T47D (cell line): Measurements from ENCODE around the gene SCRN2.

Source experiments
- DNase-seq, 2 experiments: peaks; one replicate each; pipeline versions ENCODE4 v3.0.0 to v3.0.0-alpha.2; 2011 to 2012; ENCODE audit warnings: low read depth in 1 of 2, low spot score in 1 of 2
- JUND ChIP-seq: IDR thresholded peaks from 2 replicates; pipeline ENCODE4 v1.6.1; 2012; ENCODE audit warnings: low read depth
- in situ Hi-C: cut with HindIII; loops from 2 replicates; pipeline ENCODE4 v1.10.0; 2016; ENCODE audit warnings: low sequenced_read_pairs, low pct_unique_long_range_greater_than_20kb

SCRN2 gene

DNA sequence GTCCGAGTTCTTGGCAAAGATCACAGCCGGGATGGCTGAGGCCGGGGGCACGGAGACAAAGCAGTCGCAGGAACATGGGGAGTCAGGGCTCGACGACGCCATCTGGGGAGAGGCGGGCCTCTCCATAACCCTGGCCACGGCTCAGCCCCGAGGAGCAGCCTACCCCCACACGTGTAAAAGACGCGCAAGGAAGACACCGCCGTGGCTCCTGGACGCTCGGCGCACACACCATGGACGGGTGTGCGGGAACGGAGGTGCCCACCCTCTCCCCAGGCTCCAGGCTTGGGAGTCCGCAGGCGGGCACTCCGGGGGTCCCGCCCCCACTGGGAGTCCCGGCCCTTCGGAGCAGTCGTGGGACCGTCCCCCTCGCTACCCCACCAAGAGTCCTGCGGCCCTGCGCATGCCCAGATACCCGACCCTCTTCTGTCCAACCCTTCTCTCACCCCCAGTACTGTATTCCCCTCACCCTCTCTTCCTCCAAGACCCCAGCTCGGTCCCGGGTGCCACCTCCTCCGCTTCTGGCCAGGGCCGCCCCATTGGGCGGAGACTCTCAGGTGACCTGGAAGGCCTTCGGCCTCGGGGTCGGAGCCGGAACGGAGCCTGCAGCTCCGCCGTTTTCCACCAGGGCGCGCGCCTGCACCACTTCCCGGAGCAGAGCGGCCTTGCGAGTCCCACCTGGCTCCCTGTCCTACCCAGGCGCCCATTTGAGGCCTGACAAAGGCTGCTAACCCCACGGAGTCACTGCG lies at the start of gene SCRN2:
Gene SCRN2 (minus strand): TSS at position 532 of the 746 bp plus-strand sequence. CDS start 430 bp downstream, at position 102.
- peak; percentile 91 to 92 for DNase-seq
- no peak for TF ChIP-seq JUND
- in situ Hi-C loops: no loop called here

DNA sequence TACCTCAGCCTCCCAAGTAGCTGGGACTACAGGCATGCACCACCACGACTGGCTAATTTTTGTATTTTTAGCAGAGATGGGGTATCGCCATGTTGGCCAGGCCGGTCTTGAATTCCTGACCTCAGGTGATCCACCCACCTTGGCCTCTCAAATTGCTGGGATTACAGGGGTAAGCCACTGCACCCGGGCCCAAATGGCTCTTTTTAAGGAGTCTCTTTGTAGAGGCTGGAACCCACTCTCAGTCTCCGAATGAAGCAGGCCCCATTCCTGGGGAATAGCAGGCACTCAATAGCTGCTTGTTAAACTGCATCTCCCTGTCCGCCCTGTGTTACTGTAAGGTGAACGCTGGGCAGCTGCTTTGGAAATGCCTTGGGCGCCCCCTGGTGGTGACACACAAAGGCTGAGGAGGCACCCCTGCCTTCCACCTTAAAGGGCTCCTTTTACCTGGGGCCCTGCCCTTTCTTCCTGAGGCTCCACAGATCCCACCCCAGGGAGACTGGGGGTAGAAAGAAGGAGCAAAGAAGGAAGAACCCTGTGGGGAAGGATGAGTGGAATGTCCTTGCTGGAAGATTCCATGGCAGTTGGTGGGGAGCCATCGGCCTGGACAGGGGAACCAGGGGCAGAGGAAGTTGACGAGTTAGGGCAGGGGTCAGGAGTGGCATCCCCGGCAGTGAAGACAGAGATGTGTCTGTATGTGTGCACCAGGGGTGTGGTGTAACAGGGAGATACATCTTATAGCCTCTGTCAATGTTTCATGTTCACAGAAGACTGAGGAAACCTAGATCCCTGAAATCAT lies 48.9 kb upstream of the SCRN2 start:
- in situ Hi-C loops: no loop called here
- no peak for TF ChIP-seq JUND

GRCh38 chr17:47888293-47888692 lies 47.2 kb upstream of the SCRN2 start:
- DNase-seq: no peak
- in situ Hi-C loops: no loop called here
- no peak for TF ChIP-seq JUND

More for the DNA sequence above, 48.9 kb upstream of the SCRN2 start:
- peak; percentile 59 to 92 for DNase-seq

GRCh38 chr17:47884905-47885730 lies 44.0 kb upstream of the SCRN2 start:
- TF ChIP-seq JUND: no peak
- no peak for DNase-seq
- in situ Hi-C loops: no loop called here

GRCh38 chr17:47884427-47884740 lies 43.3 kb upstream of the SCRN2 start:
- no peak for DNase-seq
- TF ChIP-seq JUND: no peak
- in situ Hi-C loops: no loop called here

GRCh38 chr17:47883589-47884426 lies 42.7 kb upstream of the SCRN2 start:
- TF ChIP-seq JUND: no peak
- peak in 1 of 2 experiments; percentile 67 for DNase-seq
- in situ Hi-C loops: no loop called here

DNA sequence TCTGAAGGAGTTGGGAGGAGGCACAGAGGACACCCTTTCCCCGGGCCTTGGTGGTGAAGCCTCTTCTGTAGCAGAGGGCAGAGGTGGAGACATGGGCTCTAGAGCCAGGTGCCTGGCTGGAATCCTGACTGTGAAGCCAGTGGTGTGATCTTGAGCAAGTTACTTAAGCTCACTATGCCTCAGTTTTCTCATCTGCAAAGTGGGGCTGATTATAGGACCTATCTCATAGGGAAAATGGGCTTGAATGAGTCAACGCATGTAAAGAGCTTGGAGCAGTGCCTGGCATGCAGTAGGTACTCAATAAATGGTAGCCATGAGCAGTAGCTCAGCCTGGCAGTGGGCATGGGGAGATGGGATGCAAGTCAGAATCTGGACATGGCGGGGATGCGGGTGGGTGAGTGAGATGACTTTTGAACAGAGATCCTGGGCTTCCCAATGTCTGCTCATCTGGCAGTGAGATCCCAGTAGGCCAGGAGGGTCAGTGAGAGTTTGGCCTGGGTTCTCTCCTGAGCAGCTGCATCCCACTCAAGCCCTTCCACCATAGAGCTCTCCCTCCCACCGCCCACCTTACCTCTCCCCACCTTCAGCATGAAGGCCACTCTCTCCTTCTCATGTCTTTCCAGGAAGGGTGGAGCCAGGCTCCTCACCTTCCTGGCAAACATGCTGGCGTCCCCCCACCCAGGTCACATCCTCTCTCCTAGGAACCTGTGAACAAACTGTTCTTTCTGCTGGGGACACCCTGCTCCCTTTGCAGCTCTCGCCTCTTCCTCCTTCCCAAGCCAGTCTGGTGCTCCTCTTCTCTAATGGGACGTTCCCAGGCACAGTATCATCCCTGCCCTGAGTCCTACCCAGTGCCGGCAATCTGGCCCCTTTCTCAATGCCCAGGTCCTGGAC lies 41.9 kb upstream of the SCRN2 start:
- in situ Hi-C loops: no loop called here
- TF ChIP-seq JUND: no peak
- DNase-seq: no peak

GRCh38 chr17:47882247-47882646 lies 41.2 kb upstream of the SCRN2 start:
- TF ChIP-seq JUND: no peak
- DNase-seq: peak in 1 of 2 experiments; percentile 43
- in situ Hi-C loops: no loop called here

GRCh38 chr17:47879776-47880454 lies 38.8 kb upstream of the SCRN2 start:
- DNase-seq: no peak
- in situ Hi-C loops: no loop called here
- TF ChIP-seq JUND: no peak

GRCh38 chr17:47879028-47879585 lies 38.0 kb upstream of the SCRN2 start:
- in situ Hi-C loops: no loop called here
- no peak for DNase-seq
- TF ChIP-seq JUND: no peak
